GM12801 (cell line): Measurements from ENCODE around the gene EVX1.

ENCODE experiments used
- CTCF ChIP-seq: IDR thresholded peaks from one replicate; pipeline ENCODE4 v1.5.1; 2011; ENCODE audit warnings: control low read depth; ENCODE audit not compliant: insufficient read length; ENCODE audit errors: extremely low read depth

The EVX1 gene

GRCh38 chr7:27269455-27269854 is 26.9 kb downstream of the EVX1 start:
- no peak for TF ChIP-seq CTCF

DNA sequence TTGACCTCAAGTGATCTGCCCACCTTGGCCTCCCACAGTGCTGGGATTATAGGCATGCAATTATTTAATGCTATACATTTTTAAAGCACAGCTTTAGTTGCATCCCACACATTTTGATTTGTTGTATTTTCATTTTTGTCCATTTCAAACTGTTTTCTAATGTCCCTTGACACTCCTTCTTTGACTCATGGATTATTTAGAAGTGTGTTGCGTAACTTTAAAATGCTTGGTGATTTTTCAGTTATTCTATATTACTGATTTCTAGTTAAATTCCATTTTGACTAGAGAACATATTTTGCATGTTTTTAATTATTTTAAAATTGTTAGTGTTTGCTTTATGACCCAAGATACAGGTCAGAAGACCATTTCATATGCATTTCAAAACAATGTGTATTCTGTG is 28.8 kb downstream of the EVX1 start:
- TF ChIP-seq CTCF = no peak

DNA sequence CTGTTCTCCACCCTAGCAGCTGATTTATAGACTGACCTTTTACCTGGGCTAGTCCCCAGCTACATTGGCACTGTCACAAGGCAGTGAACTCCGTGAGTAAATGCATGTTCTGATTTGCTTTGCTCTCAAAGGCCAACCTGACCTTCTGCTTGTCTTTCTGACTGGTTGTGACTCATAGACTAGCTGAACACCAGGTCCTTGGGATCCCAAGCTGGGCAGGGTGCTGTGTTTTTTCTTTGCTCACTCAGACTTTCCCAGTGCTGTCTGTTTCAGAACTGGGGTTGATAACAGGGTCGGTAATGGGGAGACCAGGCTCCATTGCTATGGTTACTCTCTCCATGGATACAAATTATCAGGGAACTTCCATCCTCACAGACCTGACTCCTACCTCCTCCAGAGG is 35.0 kb downstream of the EVX1 start:
- no peak for TF ChIP-seq CTCF

DNA sequence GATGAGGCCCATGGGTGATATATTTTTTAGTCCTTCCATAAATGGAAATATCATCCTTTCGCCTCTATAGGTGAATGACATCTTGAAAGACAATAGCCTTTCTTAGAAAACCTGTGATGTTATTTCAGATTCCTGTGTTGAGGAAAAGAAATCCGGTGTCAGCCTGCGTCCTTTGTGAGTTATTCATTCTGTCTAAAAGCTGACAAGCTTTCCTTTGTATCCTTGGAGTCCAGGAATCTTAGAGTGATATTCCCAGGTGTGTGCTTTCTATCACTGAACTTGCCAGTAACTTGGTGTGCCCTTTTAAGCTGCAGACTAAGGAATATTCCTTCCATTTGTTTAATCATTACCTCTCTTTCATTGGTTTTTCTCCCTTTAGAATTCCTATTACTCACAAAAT is 41.0 kb downstream of the EVX1 start:
- TF ChIP-seq CTCF = no peak

DNA sequence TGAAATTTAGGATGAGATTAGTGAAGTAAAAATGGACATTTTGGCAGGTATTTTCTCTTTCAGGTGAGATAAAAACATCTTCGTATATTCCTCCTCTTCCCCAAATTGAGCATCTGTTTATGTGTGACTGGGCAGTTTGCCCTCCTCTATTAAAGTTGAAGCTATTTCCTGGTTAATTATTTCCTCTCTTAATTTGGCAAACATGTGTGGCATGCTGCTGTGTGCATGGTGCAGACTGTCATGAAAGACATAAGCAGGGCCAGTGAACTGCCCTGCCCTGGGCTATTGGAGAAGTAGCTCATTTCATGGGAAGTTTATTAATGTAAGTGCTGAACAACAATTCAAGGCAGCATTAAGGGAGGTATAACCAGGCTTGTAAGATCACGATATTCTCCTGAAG is 52.6 kb downstream of the EVX1 start:
- no peak for TF ChIP-seq CTCF

DNA sequence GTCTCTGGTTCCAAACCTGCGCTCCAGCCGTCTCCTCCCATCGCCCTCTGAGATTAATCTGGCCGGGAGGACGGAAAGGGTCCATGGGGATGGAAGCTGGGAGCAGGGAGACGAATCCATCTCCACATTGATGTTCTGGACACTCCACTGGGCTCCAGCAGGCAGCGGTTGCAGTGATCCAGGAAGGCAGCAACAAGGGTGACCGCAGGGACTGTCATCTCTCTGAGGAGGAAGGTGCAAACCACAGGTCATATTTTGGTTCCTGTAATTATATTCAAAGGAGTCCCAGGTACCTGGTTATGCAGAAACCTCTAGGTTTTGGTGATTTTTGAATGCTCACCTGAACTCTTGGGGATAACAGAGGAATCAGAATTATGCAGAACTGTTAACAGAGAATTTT is 54.8 kb downstream of the EVX1 start:
- TF ChIP-seq CTCF = no peak
